ENCODE results near the gene A3GALT2.

Gene A3GALT2

DNA sequence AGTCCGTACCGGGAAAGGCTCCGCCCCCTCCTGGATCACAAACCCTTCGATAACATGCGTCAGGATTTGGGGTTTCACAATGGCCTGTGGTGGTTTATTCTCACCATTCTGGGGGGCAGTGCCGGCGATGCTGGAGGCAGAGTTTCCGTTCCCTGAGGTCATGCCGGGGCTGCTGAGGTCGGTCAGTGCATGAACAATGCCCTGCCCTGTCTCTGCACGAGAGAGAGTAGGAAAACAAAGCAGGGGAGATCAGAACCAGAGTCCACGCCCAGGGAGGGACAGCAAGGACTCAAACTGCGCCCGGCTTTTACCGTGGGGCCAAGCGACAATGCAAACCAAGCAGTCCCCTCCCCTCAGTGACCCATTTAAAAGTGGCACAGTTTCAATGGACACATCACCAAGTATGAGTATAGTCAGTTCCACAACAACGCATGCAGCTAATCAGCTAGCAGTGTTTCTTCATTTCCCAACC lies 13.2 kb upstream of the A3GALT2 start:
- peak; percentile 91 for DNase-seq (ENCODE audit: low spot score)

DNA sequence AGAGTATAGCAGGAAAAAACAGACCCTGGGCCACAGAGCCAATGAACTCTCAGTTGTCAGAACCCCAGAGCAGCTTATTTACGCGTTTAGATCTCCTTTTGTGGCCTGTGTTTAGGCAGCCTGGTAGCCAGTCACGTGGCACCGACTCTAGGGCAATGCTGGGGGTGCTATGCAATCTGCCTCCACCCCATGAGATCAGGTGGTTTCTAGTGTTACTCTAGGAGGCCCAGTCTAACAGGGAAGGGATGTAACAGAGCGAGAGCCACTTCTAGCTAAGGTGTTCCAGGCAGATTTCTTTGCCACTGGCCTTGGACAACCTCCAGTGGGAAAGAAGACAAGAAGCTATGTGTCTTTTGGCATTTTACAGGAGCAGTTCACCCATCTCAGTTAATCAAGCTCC lies 12.0 kb upstream of the A3GALT2 start:
- TF ChIP-seq, protein P1, sequence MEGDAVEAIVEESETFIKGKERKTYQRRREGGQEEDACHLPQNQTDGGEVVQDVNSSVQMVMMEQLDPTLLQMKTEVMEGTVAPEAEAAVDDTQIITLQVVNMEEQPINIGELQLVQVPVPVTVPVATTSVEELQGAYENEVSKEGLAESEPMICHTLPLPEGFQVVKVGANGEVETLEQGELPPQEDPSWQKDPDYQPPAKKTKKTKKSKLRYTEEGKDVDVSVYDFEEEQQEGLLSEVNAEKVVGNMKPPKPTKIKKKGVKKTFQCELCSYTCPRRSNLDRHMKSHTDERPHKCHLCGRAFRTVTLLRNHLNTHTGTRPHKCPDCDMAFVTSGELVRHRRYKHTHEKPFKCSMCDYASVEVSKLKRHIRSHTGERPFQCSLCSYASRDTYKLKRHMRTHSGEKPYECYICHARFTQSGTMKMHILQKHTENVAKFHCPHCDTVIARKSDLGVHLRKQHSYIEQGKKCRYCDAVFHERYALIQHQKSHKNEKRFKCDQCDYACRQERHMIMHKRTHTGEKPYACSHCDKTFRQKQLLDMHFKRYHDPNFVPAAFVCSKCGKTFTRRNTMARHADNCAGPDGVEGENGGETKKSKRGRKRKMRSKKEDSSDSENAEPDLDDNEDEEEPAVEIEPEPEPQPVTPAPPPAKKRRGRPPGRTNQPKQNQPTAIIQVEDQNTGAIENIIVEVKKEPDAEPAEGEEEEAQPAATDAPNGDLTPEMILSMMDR (IDR thresholded peaks at IDR 0.05): no peak
- DNase-seq (ENCODE audit: low spot score): no peak
- Histone ChIP-seq H3K4me3 (peak overlapping the region; percentile 57), H3K27ac (peak overlapping the region; percentile 76 to 80)

More for the DNA sequence above, 13.2 kb upstream of the A3GALT2 start:
- H3K4me3 ChIP-seq: peak overlapping the region; percentile 57
- H3K27ac ChIP-seq: peak overlapping the region; percentile 76 to 80
- TF ChIP-seq, protein P1 (IDR thresholded peaks at IDR 0.05): no peak

DNA sequence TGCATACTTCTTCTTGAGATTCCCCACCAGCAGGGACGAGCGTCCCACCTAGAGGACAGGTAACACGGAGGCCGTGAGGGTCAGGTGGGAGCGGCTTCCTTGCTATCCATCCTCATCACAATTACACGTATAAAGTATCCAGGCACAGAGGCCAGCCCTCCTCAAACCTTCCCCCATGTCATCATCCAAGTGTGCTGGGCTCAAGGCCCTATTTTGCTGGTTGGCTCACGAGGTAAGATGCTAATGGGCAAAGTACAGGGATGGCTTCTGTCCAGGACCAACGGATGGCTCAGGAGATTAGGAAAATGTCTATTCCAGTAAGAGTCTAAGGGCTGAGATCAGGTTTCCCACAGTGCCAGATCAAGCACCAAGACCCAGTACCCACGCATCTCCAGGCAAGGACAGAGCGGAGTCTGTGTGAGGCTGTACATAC lies 11.5 kb upstream of the A3GALT2 start:
- TF ChIP-seq, protein P1 (IDR thresholded peaks at IDR 0.05): no peak
- DNase-seq (ENCODE audit: low spot score): no peak
- H3K4me3 ChIP-seq: peak overlapping the region; percentile 57
- peak overlapping the region; percentile 76 to 80 for H3K27ac ChIP-seq

DNA sequence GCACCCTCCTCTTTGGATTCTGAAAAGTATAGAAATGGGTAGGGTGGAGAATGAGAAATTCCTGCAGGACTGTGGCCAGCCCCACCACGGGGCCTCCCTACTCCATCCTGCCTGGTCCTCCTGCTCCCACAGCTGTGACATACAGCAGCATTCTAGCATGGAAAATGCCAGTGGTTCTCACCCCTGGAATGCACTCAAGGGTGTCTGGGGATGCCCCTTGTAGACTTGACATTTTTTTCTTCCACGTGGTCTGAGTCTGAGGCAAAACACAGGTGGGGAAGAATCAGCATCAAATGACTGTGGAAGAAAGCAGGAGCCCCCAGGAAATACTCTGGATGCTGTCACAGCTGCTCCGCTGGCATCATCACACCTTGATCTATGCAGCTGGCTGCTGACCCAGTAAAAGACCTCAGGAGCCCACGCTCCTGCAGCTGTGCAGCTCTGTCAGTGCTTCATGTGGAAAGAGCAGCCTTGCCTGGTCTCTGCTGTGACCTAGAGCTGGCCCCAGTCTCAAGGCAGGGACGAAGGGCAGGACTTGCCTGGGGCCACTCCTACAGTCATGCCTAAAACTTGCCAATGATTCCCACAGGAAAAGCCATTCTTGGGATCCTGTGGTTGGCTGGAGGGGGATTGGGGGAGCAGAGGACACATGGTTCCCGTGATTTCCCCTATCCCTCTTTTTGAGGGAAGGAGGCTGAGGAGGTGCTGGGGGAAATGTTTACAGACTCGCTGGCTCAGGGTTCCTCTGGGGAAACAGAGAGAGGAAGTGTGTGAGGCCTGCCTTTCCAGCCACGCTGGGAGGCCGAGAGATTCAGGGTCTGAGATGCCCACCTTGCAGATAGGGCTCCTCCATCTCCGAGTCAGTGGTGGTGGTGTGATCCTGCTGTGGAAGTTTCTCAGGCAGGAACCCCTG lies 10.8 kb upstream of the A3GALT2 start:
- no peak for DNase-seq (ENCODE audit: low spot score)

DNA sequence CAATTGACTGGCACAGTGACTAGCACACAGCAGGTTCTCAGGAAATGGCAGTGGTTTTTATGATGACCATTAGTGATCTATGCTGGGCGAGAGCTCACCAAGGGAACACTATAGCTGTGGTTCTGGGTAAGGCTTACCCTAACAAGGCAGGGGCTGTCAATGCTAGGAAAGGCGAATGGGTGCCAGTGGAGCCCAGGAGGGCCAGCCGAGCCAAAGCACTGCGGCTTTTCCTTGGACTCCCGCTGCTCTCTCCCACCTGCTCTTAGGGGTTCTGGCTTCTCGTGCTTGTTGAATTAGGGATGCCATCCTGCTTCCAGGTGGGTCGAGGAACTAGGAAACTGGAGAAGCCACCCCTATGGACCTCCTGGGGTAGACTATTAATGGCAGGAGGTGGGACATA lies 10.0 kb upstream of the A3GALT2 start:
- TF ChIP-seq, protein P1 (IDR thresholded peaks at IDR 0.05): no peak
- H3K4me3 ChIP-seq: no peak overlapping the region
- H3K27ac ChIP-seq: peak overlapping the region; percentile 9 to 80
- no peak for DNase-seq (ENCODE audit: low spot score)

More for the DNA sequence above, 10.8 kb upstream of the A3GALT2 start:
- H3K4me3 ChIP-seq: peak overlapping the region; percentile 57
- TF ChIP-seq, protein P1 (IDR thresholded peaks at IDR 0.05): no peak
- peak overlapping the region; percentile 76 to 80 for H3K27ac ChIP-seq

DNA sequence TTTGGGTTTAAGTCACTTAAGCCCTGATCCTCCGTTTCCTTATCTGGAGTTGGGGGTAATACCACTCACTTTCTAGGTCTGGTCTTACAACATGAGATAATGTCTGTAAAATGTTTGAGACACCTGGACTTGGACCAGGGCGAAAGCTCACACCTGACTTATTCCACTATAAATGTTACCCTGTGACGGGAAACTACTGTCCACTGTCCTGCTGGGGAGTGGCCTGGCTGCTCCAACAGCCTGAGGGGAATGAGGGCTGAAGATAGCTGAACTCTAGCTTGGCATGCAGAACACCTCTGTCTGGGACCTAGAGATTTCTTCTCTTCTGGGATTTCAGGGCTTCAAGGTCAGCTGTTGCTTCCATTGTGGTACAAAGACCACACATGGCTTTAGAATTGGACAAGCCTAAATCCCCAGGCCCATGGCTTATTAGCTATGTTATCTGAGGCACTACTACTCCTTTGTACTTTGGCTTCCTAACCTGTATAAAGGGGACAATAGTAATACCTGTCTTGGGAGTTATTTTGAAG lies 9.5 kb upstream of the A3GALT2 start:
- Histone ChIP-seq H3K4me3 (no peak overlapping the region), H3K27ac (peak overlapping the region in 1 of 2 donors; percentile 80)
- no peak for DNase-seq (ENCODE audit: low spot score)
- TF ChIP-seq, protein P1 (IDR thresholded peaks at IDR 0.05): no peak
